HG03432 (cell line): ENCODE results near the gene COBL.

Source experiments
- ATAC-seq: cut with Tn5 transposase; IDR thresholded peaks from one replicate; pipeline ENCODE4 v1.9.1; 2021; ENCODE audit warnings: mild to moderate bottlenecking, moderate library complexity; ENCODE audit not compliant: unreplicated experiment

COBL gene

DNA sequence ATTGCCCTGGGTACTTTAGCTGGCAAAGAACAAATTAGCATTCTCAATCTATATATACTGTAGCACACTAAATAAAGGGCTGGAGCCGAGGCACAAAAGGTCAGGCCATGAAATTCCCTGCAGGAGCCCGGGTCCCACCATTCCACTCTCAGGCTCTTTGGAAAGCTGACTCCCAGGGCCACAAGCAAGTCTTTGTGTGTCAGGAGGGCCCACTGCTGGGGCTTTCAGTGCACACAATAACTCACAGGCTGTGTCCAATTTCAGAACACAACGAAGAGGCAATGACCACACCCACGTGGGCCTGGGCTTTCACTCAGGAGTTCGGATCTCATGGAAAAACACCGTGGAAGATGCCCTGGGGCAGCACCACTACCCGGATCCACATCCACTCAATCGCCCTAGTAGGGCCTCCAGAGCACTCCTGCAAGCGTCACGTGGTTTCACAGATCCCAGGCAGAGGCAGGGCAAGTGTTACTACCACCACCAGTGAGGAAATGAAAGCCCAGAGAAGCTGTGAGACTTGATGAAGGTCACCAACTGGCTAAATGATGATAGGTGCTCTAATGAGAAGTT lies 60.3 kb downstream of the COBL start:
- no peak for ATAC-seq

DNA sequence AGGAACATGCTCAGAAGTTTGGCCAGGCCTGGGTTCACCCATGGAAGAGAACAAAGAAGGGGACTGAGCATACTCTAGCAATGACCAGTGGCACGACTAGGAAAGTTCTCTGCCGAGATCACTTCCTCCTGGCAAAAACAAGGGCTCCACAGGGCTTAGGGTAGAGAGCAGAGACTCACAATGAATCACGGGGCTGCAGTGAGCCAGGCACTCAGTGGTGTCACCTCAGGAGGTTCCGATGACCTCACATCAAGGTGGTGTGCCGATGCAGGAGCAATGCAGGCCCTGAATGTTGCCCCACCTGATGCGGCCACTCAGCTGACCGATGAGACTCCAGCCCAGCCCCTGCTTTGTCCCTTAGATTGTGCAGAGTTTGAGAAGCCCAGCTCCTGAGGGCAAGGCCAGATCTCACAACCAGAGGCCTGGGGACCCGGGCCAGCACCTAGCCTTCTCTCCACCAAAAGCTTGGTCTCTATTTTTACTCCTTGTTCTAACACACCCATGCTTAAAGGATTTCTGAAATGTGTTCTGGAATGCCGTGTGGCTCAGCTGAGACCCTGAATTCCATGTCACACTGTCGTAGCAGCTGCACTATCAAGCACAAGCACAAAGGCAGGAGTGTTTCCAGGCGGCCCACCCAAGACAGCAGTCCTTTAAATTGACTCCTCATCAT lies 60.9 kb downstream of the COBL start:
- ATAC-seq = no peak

DNA sequence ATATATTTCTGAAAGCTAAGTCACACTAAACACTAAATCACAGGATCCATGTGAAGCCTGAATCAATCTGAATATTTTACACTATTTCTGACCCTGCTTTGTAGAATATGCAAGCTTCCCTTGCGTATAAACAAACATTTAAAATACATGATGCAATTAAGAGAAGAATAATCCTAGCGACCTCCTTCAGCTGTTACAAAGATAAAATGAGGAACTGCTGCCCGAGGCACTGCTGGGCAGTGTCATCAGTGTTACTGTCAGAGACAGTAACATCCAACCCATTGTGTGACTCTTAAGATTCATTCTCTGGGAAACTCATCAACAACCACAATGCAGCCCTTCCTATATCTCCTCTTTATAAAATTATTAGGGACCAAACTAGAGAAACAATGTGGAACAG lies 61.6 kb downstream of the COBL start:
- no peak for ATAC-seq

DNA sequence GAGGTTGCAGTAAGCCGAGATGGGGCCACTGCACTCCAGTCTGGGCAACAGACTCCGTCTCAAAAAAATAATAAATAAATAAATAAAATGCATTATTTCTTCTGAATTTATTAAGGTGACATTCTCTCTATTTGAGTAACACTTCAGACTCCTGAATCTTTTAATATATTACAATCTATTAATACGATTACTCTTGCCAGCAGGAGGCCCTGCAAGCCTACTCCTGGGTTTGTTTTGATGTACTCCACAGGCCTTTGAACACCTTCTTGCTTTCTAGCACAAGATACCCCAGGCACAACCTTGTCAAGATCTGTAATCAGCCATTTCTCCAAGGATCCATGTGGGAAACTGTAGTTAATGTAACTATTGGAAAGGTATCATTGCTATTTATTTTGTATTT lies 63.5 kb downstream of the COBL start:
- no peak for ATAC-seq

DNA sequence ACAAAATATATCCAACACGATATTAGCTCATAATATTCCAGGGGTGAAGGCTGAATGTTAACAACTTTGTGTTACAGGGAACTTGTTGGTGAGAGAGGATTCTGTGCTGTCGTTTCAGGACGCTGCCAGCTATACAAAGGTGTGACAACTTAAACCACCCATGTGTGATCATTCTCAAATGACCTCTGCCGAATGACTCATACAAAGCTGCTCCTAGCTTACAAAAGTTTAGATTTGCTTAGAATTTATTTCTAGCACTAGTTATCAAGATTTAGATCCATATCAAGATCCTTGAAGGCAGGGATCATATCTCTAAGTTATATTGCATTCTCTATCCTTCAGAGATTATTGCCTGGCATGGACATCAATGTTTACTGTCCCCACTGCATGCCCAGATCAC lies 65.3 kb downstream of the COBL start:
- no peak for ATAC-seq

DNA sequence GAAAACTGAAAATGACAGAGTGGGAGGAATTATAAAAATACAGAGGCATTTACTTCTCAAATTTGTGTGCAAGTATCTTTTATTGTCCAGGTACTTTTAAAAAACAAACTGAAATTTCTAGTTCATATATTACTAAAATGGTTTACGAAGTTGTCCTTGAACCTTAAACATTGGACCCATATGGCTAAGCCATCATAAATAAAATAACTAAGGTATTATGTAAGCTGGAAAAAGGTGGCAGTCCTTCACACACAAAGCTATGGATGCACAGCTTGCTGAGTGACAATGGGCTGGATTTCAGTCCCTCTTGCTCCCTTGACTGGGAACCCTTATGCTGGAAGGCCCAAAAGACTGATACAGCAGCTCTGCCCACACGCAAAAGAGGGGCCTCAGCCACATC lies 66.1 kb downstream of the COBL start:
- no peak for ATAC-seq

DNA sequence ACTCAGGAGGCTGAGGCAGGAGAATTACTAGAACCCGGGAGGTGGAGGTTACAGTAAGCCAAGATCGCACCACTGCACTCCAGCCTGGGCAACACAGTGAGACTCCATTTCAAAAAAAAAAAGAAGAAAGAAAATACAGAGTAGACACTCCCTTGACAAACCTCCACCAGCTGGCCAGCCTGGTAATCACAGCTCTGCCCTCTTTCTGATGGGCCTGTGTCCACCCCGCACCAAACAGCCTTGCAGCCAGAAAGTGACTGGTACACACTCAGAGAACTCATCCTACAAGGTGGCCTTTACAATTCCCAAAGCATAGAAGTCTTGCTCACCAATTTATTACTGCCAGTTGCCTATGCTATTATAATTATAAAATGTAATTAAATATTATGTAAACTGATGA lies 66.6 kb downstream of the COBL start:
- ATAC-seq = no peak

DNA sequence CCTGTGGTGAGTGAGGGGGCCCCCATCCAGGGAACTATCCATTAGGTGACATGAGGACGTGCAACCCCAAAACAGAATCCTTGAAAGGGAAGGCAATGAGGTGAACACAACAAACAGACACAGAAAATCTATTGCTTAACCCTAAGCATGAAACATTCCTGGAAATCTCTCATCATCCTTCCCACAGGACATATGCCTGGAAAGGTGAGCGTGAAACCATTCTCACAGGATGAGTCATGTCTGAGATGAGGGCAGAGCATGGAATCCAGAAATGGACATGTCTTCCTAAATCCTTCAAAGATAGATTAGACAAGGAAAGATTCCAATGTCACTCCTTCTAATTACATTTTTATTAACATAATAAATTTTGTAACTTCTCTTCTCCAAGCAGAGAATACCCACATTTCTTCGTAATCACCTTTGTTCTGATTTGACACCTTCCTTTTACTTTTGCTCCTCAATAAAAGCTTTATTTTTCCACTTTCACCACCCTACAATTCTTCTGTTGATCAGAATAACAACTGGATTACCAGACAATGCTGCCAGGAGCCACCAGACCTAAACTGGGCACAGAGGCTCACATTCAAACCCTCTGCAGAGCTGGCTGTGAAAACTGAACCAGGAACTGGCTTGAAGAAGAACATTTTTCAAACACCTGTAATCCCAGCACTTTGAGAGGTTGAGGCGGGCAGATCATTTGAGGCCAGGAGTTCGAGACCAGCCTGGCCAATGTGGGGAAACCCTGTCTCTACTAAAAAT lies 67.2 kb downstream of the COBL start:
- no peak for ATAC-seq

DNA sequence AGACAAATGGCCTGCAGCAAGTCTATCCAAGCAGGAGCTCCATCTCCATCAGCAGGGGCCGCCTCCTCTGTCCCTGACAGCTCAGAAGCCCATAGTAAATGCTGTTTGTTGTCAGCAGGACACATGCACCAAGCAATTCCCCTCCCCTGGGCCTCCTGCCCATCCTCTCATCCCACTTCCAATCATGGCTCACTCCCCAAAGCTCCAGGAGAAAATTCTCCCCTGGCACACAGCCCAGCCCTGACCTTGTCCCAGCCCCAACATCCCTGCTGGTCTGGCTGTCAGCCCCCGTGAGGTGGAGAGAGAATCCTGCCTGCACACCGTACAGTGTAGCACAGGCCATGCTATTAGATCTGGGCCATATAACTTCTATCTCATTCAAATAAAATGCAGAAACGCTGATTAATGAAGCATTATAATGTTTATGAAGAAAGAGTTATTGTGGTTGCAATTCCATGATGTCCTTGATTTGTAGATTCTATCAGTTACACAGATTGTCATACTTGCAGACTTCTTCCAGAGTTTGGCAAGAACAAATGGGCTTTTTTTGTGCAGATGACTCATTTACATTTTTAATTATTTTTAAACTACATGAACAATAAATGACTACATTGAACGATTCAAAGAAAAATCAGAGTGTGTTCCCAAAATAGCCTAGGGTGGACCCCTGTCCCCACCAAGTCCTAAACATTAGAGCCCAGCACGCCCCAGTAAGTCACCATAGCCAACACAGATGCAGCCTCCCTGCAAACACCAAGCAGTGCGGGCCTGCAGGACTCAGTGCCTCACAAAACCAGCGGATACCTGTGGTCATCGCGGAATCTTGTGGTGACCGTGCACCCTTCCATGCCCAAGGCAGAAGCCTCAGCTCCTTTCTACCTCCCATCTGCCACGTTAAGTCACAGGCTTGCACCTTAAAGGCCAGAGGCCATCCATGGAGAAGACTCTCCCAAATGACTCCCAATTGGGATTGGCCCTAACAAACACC lies 70.1 kb downstream of the COBL start:
- ATAC-seq = no peak

DNA sequence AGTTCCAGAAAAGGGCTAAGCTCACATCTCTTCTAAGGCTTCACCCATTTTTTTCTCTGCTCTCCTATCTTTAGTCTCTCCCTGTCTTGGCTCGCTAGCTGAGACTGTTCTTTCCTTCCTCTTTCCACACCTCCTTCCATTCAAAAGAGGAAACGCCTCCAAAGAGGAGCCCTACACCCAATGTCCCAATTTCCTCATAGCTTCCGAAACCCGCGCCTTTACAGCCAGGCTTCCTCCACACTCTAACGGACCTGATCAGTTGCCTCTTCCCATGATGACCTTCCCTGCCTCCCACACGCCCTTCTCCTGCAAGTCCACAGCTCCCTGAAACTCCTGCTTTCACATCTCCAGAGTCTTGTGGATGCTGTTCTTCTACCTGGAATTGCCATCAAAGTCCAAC lies 71.7 kb downstream of the COBL start:
- no peak for ATAC-seq

DNA sequence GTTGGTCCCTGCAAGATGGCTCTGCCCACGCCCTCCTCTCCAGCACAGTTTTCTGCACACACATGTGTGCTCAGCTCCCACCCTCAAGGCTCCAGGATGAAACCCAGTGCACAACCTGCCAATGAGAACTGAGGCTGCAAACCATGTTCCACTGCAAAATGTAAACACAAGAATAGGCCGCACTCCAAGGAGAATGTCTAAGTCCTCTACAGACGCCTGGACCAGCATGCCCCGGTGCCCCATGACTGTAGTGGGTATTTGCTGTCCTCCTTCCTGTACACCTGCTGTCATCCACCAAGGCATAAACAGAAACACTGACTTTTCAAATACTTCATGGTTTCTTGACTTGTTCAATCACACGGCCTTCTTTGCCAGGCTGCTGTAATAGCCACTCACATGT lies 72.6 kb downstream of the COBL start:
- ATAC-seq = no peak

DNA sequence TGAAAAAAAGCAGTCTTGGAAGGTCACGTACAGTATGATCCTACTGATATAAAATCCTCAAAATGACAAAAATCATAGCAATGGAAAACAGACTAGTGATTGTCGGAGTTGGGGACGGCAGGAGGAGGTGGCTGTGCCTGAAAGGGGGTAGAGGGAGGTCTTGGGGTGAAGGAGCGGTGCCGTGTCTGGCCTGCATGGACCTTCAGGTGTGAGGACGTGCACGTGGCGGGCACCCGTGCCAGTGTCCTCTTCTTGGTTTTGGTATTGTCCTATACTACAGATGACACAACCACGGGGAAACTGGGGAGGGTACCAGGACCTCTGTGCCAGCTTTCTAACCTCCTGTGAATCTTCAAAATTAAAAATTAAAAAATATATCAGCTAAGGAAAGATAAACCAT lies 73.0 kb downstream of the COBL start:
- ATAC-seq = no peak

DNA sequence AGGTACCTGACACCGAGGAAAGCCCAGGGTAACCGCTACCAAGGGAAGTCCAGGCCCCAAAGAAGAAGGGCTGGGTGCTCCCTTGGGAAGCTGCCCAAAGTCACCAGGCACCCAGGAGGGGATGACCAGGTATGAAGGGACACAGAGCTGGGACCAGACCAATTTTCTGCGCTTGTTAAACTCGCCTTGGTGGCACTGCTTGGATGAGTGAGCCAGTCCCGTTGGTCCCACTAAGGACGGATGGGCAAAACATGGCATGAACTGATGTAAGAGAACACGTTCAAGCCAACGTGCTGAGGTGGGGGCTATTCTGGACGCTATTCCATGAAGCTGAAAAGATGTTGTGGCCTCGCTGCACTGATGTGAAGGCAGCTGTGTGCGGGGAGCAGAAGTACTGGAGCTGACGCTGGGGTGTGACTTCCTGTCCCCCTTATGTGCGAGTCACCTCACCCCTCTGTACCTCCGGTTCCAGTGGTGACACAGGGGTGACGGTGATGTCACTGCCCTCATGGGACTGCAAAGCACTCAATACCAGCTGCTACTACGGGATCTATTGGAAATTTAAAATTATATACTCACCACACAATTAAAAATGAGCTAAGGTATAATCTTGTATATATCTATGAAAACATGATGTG lies 73.6 kb downstream of the COBL start:
- no peak for ATAC-seq

DNA sequence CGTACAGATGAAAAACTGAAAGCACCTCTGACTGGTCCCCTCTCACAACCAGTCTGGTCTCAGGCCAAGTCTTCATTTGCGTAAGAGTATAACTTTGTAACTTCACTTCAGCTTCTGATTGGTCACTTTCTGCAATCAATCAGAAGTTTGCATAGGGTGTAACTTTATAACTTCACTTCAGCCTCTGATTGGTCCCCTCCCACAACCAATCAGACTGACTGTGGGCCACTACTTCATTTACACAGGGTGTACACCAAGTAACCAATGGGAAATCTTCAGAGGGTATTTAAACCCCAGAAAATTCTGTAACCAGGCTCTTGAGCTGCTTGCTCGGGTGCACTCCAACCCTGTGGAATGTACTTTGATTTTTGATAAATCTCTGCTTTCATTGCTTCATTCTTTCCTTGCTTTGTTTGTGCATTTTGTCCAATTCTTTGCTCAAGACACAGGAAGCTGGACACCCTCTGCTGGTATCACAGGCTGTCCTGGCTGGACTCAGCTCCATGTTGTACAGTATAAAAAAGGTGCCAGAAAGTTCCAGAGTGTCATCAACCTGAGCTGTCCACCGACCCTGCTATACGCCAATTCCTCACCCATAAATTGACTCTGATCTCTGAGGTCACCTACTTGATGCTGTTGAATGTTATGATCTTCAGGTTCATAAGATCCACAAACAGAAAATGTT lies 74.5 kb downstream of the COBL start:
- ATAC-seq = no peak

DNA sequence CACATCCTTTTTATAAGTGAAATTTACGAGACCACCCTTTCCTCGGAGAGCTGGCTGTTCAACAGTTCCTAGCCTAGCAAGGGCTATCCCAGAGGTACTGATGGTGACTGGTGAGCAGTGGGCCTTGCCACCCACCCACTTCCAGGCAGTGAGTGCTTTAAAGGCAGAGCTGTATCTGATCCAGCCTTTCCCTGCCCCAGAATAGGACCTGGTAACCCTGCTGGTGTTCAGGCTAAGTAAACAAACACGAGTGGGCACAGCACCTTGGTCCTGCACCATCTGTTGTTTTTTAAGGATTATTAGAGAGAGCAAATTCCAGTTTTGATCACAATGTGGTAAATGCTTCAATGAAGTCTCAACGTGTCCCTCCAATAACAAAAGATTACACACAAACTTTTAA lies 75.7 kb downstream of the COBL start:
- ATAC-seq = no peak

DNA sequence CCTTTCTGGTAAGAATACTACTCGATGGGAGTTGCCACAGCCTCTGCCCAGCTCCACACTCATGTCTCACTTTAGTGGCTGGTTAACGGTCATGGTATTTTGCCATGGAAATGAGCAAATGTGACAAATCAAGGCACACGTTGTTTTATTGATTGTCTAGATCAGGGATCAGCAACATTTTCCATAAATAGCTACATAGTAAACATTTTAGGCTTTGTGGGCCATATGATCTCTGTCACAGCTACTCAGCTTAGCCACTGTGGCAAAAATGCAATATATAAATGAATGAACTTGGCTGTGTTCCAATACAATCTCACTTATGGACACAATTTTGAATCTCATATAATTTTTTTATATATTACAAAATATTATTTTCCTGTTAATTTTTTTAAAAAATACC lies 76.9 kb downstream of the COBL start:
- no peak for ATAC-seq

DNA sequence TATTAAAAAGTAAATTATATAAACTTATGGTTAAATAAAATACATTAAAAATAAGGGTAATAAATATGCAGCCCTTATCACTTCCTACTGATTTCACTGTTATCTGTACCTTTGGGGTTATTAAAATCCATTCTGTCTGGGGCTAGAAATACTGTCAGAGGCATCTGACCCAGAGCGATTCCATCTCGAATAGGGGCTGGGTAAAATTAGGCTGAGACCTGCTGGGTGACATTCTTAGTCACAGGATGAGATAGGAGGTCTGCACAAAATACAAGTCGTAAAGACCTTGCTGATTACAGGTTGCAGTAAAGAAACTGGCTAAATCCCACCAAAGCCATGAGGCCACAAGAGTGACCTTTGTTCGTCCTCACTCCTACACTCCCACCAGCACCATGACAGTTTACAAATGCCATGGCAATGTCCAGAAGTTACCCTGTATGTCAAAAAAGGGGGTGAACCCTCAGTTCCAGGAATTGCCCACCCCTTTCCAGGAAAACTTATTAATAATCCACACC lies 77.6 kb downstream of the COBL start:
- no peak for ATAC-seq

DNA sequence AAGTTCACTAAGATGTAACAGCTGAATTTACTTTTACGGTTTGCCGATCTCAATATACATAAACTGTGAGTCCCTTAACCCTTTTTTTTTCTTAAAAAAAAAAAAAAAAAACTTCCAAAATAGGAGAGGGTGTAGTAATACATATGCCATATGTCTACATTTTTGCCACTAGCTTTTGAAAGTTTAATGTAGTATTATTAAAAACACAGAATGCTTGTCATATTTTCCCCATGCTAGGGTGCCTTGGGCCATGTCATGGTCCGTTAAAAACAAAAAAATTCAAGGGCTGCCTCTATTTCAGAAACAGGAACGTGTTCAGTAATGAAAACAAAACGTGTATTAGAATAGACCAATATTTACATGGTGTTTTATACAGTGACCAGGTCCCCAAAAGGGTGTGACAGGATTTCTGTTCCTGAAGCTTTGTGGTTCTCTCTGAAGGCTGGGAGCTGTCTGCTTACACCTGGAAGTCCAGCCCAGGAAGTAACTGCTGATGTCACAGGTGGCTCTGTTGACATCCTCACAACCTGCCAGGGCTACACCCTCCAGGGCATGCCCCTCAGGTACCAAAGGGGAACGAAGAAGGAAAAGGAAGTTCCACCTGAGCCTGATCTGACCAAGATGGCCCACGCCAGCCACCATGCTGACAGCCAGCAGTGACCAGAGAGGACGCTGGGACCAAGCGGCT lies 79.0 kb downstream of the COBL start:
- no peak for ATAC-seq

DNA sequence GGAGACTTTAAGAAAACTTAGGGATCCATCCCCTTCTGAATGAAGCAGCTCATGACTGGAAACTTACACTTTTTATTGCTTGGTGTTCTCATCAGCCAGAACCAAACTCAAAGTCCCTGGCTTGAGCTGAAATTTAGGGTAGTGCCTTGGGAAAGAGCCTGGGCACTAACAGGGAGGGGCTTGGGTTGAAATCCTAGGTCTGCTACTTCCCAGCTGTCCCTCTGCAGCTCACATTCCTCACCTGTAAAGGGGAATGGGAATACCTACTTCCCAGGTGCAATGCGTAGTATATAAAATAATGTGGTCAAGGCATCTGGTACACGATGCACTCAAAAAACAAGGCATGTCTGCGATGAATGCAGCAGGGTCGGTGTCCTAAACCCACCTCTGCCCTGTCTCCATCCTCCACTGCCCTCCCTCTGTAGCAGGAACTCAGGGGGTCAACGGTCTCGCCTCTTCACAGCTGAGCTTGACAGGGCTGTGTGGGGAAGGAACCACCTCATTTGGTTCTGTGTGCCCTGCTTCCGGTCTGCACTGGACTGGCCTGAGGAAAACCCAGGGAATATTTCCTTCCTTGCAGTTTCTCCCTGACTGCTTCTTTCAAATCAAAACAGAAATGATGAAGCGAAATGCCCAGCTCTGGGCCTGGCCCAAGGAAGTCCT lies 80.0 kb downstream of the COBL start:
- no peak for ATAC-seq
